Measurements from ENCODE around the gene C12orf57. TPM values are rescaled to one million over a fixed set of nuclear protein-coding genes. Genes with fewer than 3 reads are reported as not detected.

The C12orf57 gene
- total RNA-seq = 314 and 317 TPM in 2 replicates

GRCh38 chr12:6943722-6944380, at the start of gene C12orf57, which contains the start of gene RNU7-1:
TSS of gene C12orf57 (plus strand) at chr12:6944022. CDS start at chr12:6944122, 100 bp downstream.
TSS of gene RNU7-1 (plus strand) at chr12:6943816.

DNA sequence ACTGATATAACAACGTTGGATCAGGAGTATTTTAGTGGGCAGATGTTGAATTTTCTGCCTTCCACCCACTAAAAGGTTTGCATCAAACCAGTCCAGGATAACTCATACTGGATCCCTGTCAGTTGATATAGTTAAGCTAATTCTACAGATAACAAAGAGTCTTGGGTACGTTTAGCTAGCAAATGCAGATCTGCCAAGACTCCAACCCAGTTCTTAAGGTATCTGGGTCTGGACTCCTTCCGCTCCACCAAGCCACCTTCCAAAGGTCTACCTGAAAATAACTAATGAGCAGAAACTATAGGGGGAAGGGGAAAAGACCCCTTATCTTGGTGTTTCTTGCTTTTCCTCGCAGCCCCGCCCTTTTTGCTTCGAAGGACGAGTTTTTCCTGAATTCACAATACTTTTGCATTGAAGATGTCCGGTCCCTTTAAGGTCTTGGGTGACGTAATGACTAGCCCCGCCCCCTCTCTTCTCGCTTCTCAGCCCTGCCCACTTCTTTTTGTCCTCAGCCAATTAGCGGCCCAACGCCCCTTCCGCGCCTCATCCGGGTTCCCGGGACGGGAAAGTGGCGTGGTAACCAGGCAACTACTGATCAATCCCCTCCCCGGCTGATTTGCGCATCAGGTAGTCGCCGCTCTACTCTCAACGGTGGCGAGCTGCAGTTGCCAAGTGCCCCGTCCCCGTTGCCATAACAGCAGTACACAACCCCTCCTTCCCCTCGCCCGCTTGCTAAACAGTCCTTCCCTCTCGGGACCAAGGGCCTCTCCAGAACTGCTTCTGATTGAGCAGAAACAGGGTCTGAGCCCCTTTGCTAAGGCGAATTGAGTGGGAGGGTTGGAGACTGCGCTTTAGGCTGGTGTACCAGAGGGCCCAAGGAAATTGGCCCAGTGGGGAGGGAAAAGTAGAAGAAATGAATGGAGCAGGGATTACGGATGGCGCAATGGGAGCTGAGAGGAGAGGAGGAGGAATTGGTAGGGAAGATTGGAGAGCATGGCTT, 39.2 kb upstream of the C12orf57 start, which contains the start of gene LRRC23:
TSS of gene LRRC23 (plus strand) at position 543 of the 997 bp plus-strand sequence. CDS start 812 bp downstream, outside the sequence.

DNA sequence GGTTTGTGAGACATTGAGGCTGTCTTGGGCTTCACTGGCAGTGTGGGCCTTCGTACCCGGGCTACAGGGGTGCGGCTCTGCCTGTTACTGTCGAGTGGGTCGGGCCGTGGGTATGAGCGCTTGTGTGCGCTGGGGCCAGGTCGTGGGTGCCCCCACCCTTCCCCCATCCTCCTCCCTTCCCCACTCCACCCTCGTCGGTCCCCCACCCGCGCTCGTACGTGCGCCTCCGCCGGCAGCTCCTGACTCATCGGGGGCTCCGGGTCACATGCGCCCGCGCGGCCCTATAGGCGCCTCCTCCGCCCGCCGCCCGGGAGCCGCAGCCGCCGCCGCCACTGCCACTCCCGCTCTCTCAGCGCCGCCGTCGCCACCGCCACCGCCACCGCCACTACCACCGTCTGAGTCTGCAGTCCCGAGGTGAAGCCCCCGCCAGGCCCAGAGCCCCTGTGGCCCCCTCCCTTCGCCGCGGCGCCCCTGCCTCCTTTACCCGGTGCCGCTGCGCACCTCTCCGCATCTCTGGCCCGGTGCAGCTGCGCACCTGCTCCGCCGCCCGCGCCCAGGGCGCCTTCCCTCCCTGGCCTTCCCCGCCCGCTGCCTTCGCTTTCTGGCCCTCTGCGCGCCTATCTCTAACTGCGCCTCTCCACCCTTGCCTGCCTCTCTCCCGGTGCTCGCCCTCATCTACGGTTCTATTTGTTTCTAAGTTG, 29.4 kb upstream of the C12orf57 start, which contains the start of gene ENO2:
TSS of gene ENO2 (plus strand) at position 335 of the 701 bp plus-strand sequence. CDS start 1,253 bp downstream, outside the sequence.

GRCh38 chr12:6927379-6928021, 16.3 kb upstream of the C12orf57 start, which contains the start of gene ATN1:
TSS of gene ATN1 (plus strand) at chr12:6927959. CDS start at chr12:6934002, 6,043 bp downstream.

DNA sequence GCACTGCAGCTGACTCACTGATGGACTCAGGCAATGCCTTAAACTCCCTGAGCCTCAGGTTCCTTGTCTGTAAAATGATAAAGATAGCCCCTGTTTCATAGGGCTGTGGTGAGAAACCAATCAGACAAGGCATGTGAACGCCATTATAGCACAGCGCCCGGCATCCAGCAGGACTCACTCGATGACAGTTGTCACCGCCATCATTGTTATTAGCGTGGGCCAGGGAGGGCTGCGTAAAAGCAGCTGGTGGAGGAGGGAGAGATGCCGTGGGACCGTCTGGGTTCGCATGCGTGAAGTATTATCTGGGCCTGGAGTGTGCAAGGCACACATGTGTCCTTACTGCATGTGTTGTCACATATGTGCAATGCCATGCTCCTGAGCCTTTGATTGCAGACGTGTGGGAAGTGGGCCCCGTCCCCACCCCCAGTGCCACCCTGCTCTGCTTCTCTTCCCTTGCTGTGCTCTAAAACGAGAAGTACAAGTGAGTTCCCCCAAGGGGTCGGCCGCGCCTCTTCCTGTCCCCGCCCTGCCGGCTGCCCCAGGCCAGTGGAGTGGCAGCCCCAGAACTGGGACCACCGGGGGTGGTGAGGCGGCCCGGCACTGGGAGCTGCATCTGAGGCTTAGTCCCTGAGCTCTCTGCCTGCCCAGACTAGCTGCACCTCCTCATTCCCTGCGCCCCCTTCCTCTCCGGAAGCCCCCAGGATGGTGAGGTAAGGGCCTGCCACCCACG, 7.2 kb downstream of the C12orf57 start, which contains the start of gene PTPN6:
TSS of gene PTPN6 (plus strand) at position 546 of the 730 bp plus-strand sequence. CDS start at position 703, 157 bp downstream.

Other genes starting within 250 kb of the C12orf57 start
- not detected in 2 replicates for gene PIANP, start 243.2 kb upstream of the C12orf57 start, total RNA-seq
- 127 and 144 TPM in 2 replicates for gene COPS7A, start 220.0 kb upstream of the C12orf57 start, total RNA-seq
- gene MLF2, start 190.9 kb upstream of the C12orf57 start, total RNA-seq = 274 and 381 TPM in 2 replicates
- 296 and 339 TPM in 2 replicates for gene PTMS, start 177.7 kb upstream of the C12orf57 start, total RNA-seq
- under 0.01 and 0.35 TPM in 2 replicates for gene LAG3, start 171.5 kb upstream of the C12orf57 start, total RNA-seq
- gene CD4, start 154.5 kb upstream of the C12orf57 start, total RNA-seq = under 0.01 TPM in 1 of 2 replicates, not detected in the other
- gene GPR162, start 122.2 kb upstream of the C12orf57 start, total RNA-seq = 1.8 and 3.2 TPM in 2 replicates
- 69.5 and 75.1 TPM in 2 replicates for gene P3H3, start 115.6 kb upstream of the C12orf57 start, total RNA-seq
- gene GNB3, start 103.1 kb upstream of the C12orf57 start, total RNA-seq = 0.29 and 1.8 TPM in 2 replicates
- 36.3 and 53.9 TPM in 2 replicates for gene CDCA3, start 92.7 kb upstream of the C12orf57 start, total RNA-seq
- 89.4 and 97.7 TPM in 2 replicates for gene USP5, start 91.9 kb upstream of the C12orf57 start, total RNA-seq
- 1,607 and 1,656 TPM in 2 replicates for gene TPI1, start 76.5 kb upstream of the C12orf57 start, total RNA-seq
- gene SPSB2, start 70.7 kb upstream of the C12orf57 start, total RNA-seq = 4.9 and 12.8 TPM in 2 replicates
- 13.0 and 18.8 TPM in 2 replicates for gene LRRC23, start 39.2 kb upstream of the C12orf57 start, total RNA-seq
- 8.9 and 9.0 TPM in 2 replicates for gene ENO2, start 29.4 kb upstream of the C12orf57 start, total RNA-seq
- 12.7 and 13.8 TPM in 2 replicates for gene ATN1, start 16.1 kb upstream of the C12orf57 start, total RNA-seq
- not detected in 2 replicates for gene RNU7-1, start 206 bp upstream of the C12orf57 start, total RNA-seq
- not detected in 2 replicates for gene PTPN6, start 7.3 kb downstream of the C12orf57 start, total RNA-seq
- gene PHB2, start 26.6 kb downstream of the C12orf57 start, total RNA-seq = 393 and 424 TPM in 2 replicates
- gene EMG1, start 26.9 kb downstream of the C12orf57 start, total RNA-seq = 46.7 and 53.5 TPM in 2 replicates
- 32.0 and 36.5 TPM in 2 replicates for gene LPCAT3, start 74.5 kb downstream of the C12orf57 start, total RNA-seq
- 70.9 and 75.1 TPM in 2 replicates for gene C1S, start 116.7 kb downstream of the C12orf57 start, total RNA-seq
- 125 and 158 TPM in 2 replicates for gene C1R, start 148.4 kb downstream of the C12orf57 start, total RNA-seq
- gene C1RL, start 165.2 kb downstream of the C12orf57 start, total RNA-seq = 34.3 and 48.2 TPM in 2 replicates
- gene RBP5, start 184.9 kb downstream of the C12orf57 start, total RNA-seq = not detected in 2 replicates
- gene CLSTN3, start 186.3 kb downstream of the C12orf57 start, total RNA-seq = 8.6 and 16.0 TPM in 2 replicates
- 25.2 and 27.7 TPM in 2 replicates for gene PEX5, start 245.7 kb downstream of the C12orf57 start, total RNA-seq